Choroid plexus epithelial cell (primary cell): ENCODE results near the gene PEAK3.

Experiments
- DNase-seq: peaks from one replicate; pipeline ENCODE4 v3.0.0-alpha.2; 2010; ENCODE audit warnings: low read depth
- H3K4me3 ChIP-seq: 2 replicates; pipeline ENCODE4 v1.5.1; 2011; ENCODE audit warnings: low read depth, mild to moderate bottlenecking, control low read depth, low read length, moderate library complexity
- CTCF ChIP-seq: conservative IDR thresholded peaks from 2 replicates; pipeline ENCODE4 v1.5.1; 2011; ENCODE audit warnings: low read depth, mild to moderate bottlenecking, control low read depth, inconsistent platforms, low read length, moderate library complexity

Gene PEAK3

DNA sequence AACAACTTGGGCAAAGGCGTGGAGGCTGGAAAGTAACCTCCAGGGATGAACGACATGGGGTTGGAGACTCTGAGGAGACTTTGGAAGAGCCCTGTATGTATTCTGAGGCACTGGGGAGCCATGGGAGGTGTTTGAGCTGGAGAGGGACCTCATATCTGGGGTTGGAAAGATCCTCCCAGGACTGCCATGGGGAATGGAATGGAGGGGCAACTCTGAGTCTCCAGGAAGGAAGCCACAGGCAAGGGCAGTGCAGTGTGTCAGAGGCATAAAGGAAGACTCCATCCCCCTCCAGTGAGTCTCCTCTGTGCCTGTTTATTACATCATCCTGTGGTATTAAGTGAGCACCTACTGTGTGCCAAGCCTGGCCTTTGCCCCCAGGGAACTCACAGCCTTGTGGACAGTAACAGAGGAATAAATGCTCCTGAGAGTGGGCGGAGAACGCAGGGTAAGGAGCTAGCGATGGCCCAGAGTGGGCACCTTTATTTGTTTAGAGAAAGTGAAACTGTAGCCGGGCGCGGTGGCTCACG, 7.7 kb downstream of the PEAK3 start:
- no peak for DNase-seq
- no peak for TF ChIP-seq CTCF
- H3K4me3 ChIP-seq = no peak overlapping the region

GRCh38 chr19:2273356-2274184, 8.4 kb downstream of the PEAK3 start:
- peak; percentile 65 for DNase-seq
- H3K4me3 ChIP-seq = peak overlapping the region; percentile 43
- peak; percentile 64 for TF ChIP-seq CTCF

GRCh38 chr19:2271234-2272103, 10.5 kb downstream of the PEAK3 start:
- peak overlapping the region; percentile 98 for H3K4me3 ChIP-seq
- peak; percentile 58 for DNase-seq
- no peak for TF ChIP-seq CTCF

- TF ChIP-seq CTCF = no peak
- peak overlapping the region; percentile 98 for H3K4me3 ChIP-seq
- peak; percentile 91 for DNase-seq
These were observed 11.3 kb downstream of the PEAK3 start for GRCh38 chr19:2270423-2271233.

DNA sequence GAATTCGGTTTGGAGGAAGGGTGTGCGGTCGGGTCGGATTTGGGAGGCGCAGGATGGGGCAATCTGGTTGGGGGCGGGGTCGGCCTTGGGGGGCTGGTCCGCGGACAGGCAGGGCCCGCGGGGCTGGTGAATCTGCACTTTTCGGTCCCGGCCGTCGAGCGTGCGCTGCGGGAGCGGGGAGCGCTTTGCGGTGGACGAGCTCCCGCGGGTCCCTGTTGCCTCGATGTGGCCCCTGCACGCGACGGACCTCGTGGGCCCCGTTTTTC, 11.9 kb downstream of the PEAK3 start:
- TF ChIP-seq CTCF = no peak
- no peak for DNase-seq
- peak overlapping the region; percentile 98 for H3K4me3 ChIP-seq

DNA sequence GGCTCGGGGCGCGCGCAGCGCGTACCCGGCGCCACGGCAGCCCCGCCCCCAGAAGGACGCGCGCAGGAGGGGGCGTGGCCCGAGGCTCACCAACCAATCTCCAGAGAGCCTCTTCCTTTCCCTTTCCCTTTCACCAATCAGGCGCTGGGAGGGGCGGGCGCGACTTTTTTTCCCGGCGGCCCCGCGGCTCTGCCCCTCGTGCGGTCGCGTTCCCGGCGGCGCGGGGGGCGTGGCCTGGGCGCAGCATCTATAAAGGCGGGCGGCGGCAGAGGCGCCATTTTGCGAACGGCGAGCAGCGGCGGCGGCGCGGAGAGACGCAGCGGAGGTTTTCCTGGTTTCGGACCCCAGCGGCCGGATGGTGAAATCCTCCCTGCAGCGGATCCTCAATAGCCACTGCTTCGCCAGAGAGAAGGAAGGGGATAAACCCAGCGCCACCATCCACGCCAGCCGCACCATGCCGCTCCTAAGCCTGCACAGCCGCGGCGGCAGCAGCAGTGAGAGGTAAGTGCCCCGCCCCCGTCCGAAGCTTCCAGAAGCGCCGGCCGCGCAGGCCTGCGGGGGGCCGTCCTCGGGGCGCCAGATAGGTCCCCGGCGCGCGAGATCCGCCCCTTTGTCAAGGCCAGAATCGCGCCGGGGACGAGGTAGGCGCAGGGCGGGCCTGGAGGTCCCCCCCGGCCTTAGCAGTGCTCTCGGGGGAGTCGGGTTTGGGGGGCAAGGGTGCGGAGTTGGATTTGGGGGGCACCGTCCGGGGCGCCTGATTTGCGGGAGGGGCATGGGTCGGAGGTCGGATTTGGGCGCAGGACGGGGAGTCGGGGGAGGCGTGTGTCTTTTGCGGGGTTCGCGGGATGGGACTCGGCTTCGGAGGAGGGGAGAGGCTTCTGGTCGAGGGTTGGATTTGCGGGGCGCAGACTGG, 12.5 kb downstream of the PEAK3 start:
- peak; percentile 97 for DNase-seq
- no peak for TF ChIP-seq CTCF
- peak overlapping the region; percentile 98 for H3K4me3 ChIP-seq
